Activated naive CD4-positive, alpha-beta T cell treated with anti-CD3 and anti-CD28 coated beads, Interleukin-2, amount 50 U/mL, for 24 hours (primary cell): ENCODE results near the gene EXOSC7.
"Not testable (repeated sequence)": the region's sequence is repeated elsewhere in the genome, so short reads cannot be mapped to it uniquely, and the experiment has no call there.

ENCODE experiments used
- H3K27ac Mint-ChIP-seq: one replicate; pipeline ENCODE4 v1.8.0; 2021; ENCODE audit warnings: mild to moderate bottlenecking, mixed read lengths
- H3K27me3 Mint-ChIP-seq: one replicate; pipeline ENCODE4 v1.8.0; 2021; ENCODE audit warnings: mixed read lengths
- H3K36me3 Mint-ChIP-seq: one replicate; pipeline ENCODE4 v1.8.0; 2021; ENCODE audit warnings: mixed read lengths
- H3K4me1 Mint-ChIP-seq: one replicate; pipeline ENCODE4 v1.8.0; 2021; ENCODE audit warnings: mixed read lengths
- H3K4me3 Mint-ChIP-seq: one replicate; pipeline ENCODE4 v1.8.0; 2021; ENCODE audit warnings: mild to moderate bottlenecking, mixed read lengths
- H3K9me3 Mint-ChIP-seq: one replicate; pipeline ENCODE4 v1.8.0; 2021; ENCODE audit warnings: mixed read lengths

Gene EXOSC7

DNA sequence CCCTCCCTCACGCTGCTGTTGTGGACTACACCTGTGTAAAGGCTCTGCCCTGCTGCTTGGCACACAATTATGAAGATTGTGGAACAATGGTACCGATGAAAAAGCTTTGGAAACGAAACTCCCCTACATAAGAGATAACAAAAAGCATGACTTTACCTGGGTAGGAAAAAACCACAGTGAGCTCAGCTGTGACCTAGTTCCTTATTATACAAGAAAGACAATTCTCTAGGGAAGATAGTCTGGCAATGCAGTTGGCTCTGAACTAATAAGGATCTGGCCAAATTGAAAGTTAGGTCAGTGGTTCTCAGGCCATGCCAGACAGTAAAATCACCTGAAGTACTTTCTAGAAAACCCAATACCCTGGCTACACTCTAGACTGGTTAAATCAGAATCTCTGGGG, 66.1 kb downstream of the EXOSC7 start:
- no peaks in the 10 kb centered on the region for H3K27me3 Mint-ChIP-seq
- no peaks in the 10 kb centered on the region for H3K9me3 Mint-ChIP-seq
- no peak overlapping the region for H3K27ac Mint-ChIP-seq
- peaks cover 29% of the 10 kb centered on the region for H3K4me1 Mint-ChIP-seq
- H3K4me3 Mint-ChIP-seq, result no peak overlapping the region
- H3K36me3 Mint-ChIP-seq, result no peaks in the 10 kb centered on the region

DNA sequence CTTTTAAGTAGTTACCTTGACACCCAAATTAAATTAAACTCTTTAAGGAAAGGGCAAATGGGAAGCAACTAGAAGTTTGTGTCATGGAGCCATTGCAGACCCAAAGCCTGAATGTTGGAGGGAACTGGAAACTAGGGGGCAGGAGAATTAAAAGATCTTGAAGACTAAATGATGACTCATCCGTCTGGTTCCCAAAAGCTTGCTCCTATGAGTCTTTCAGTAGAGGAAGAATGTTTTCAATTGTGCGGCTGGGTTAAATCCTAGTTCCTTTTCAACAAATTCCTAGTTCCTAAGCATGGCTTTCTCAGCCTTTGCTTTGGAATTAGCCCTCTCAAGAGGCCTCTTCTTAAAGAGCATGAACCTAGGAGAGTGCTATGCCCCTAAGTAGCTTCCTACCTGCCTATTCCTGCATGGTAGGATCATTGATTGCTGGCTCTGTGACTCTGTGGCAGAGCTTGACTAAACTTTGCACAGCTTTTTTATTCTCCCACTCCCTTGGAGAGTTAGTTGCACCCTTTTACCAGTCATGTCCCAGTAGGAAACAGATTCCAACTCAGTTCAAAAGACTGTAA, 67.8 kb downstream of the EXOSC7 start:
- H3K27me3 Mint-ChIP-seq, result peaks cover 4% of the 10 kb centered on the region
- H3K9me3 Mint-ChIP-seq, result no peaks in the 10 kb centered on the region
- H3K36me3 Mint-ChIP-seq, result no peaks in the 10 kb centered on the region
- H3K4me1 Mint-ChIP-seq, result peaks cover 22% of the 10 kb centered on the region
- H3K4me3 Mint-ChIP-seq, result no peak overlapping the region
- H3K27ac Mint-ChIP-seq, result no peak overlapping the region

GRCh38 chr3:45048244-45048643, 72.2 kb downstream of the EXOSC7 start:
- Mint-ChIP-seq H3K27me3 (peaks cover 10% of the 10 kb centered on the region), H3K36me3 (no peaks in the 10 kb centered on the region), H3K27ac (no peak overlapping the region), H3K4me1 (no peaks in the 10 kb centered on the region), H3K9me3 (no peaks in the 10 kb centered on the region), H3K4me3 (no peak overlapping the region)

- Mint-ChIP-seq H3K27ac (no peak overlapping the region), H3K4me1 (peaks cover 4% of the 10 kb centered on the region), H3K27me3 (peaks cover 10% of the 10 kb centered on the region), H3K36me3 (no peaks in the 10 kb centered on the region), H3K9me3 (no peaks in the 10 kb centered on the region), H3K4me3 (no peak overlapping the region)
Observed at GRCh38 chr3:45049807-45050206, 73.8 kb downstream of the EXOSC7 start.

DNA sequence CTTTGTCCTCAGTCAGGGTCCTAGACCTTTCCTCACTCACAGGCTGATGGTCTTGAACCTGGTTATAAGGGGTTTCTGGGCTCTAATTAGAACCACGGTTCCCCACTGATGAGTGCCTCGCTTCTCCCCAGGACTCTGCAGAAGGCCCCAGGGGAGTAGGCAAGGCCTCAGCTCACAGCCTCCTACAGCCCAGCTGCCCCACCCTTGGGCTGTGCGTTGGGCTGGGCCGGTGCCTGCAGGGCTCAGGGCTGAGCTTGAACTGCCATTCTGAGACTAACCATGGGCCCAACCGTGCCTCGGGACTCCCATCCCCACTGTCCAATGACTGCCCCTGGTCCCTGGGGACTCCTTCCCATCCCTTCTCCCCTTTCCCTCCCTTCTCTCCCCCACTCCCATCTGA, 75.6 kb downstream of the EXOSC7 start:
- Mint-ChIP-seq H3K4me1 (peaks cover 4% of the 10 kb centered on the region), H3K36me3 (no peaks in the 10 kb centered on the region), H3K27ac (no peak overlapping the region), H3K27me3 (peaks cover 10% of the 10 kb centered on the region), H3K4me3 (no peak overlapping the region), H3K9me3 (no peaks in the 10 kb centered on the region)

- H3K36me3 Mint-ChIP-seq, H3K4me1 Mint-ChIP-seq, H3K4me3 Mint-ChIP-seq, H3K27ac Mint-ChIP-seq, H3K9me3 Mint-ChIP-seq, H3K27me3 Mint-ChIP-seq: not testable (repeated sequence)
Observed at GRCh38 chr3:45053805-45054195, 77.8 kb downstream of the EXOSC7 start.

GRCh38 chr3:45054196-45054857, 78.3 kb downstream of the EXOSC7 start:
- H3K27me3 Mint-ChIP-seq, result peaks cover 3% of the 10 kb centered on the region
- no peak overlapping the region for H3K4me3 Mint-ChIP-seq
- peaks cover 9% of the 10 kb centered on the region for H3K4me1 Mint-ChIP-seq
- no peaks in the 10 kb centered on the region for H3K9me3 Mint-ChIP-seq
- H3K27ac Mint-ChIP-seq, result no peak overlapping the region
- no peaks in the 10 kb centered on the region for H3K36me3 Mint-ChIP-seq

DNA sequence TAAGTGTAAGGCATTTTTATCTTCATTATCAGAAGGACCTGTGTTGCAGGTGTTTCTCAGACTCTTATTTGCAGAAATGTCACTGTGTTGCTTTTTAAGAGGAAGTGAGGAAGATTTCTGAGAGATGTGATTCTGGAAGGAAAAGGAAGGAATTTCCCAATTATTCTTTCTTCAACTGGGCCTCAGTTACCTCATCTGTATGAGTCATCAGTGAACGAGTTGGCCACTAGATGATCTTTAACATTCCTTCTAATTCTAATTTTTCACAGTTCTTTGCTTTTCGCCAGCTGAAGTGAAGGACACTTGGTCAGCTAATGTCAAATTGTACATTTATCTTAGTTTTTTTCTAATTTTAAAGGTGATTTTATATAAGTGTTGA, 79.0 kb downstream of the EXOSC7 start:
- H3K9me3 Mint-ChIP-seq, result no peaks in the 10 kb centered on the region
- H3K4me3 Mint-ChIP-seq, result no peak overlapping the region
- no peaks in the 10 kb centered on the region for H3K27me3 Mint-ChIP-seq
- H3K36me3 Mint-ChIP-seq, result no peaks in the 10 kb centered on the region
- peaks cover 9% of the 10 kb centered on the region for H3K4me1 Mint-ChIP-seq
- no peak overlapping the region for H3K27ac Mint-ChIP-seq

GRCh38 chr3:45055411-45056143, 79.5 kb downstream of the EXOSC7 start:
- no peaks in the 10 kb centered on the region for H3K36me3 Mint-ChIP-seq
- H3K9me3 Mint-ChIP-seq, result no peaks in the 10 kb centered on the region
- no peak overlapping the region for H3K27ac Mint-ChIP-seq
- H3K27me3 Mint-ChIP-seq, result no peaks in the 10 kb centered on the region
- H3K4me1 Mint-ChIP-seq, result peaks cover 9% of the 10 kb centered on the region
- H3K4me3 Mint-ChIP-seq, result no peak overlapping the region

DNA sequence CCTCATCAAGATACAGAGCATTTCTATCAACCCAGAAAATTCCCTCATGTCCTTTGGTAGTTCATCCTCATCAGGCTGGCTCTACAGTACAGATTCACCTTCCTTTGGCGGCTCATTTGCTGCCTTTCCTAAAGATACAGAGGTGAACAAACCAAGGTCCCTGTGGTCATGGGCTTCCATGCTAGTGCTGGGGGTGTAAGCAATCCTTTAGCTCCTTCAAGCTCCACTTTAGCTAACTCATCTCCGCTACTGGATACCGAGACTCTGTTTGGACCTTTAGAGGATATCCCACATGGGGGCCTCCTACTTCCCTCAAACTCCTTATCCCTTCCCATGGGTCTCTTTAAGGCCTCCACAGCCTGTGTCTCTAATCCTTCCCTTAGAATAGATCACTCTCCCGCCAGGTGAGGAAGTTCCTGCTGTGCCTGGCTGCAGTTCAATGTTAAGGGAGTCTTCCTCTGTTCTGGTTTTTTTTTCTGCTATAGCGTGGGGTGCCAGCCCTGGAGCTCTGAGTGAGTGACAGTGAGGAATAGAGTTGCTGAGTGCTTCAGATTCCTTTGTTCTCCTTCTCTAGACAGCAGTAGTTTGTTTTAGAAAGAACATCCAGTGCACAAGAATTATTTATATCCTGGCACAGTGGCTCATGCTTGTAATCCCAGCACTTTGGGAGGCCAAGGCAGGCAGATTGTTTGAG, 80.7 kb downstream of the EXOSC7 start:
- Mint-ChIP-seq H3K36me3 (no peaks in the 10 kb centered on the region), H3K9me3 (no peaks in the 10 kb centered on the region), H3K4me1 (peaks cover 9% of the 10 kb centered on the region), H3K27ac (no peak overlapping the region), H3K4me3 (no peak overlapping the region), H3K27me3 (no peaks in the 10 kb centered on the region)

- no peak overlapping the region for H3K27ac Mint-ChIP-seq
Observed at GRCh38 chr3:45057557-45057956, 81.5 kb downstream of the EXOSC7 start.

GRCh38 chr3:45059132-45059531, 83.1 kb downstream of the EXOSC7 start:
- Mint-ChIP-seq H3K4me3 (no peak overlapping the region), H3K27ac (no peak overlapping the region), H3K36me3 (no peaks in the 10 kb centered on the region), H3K9me3 (no peaks in the 10 kb centered on the region), H3K4me1 (peaks cover 5% of the 10 kb centered on the region), H3K27me3 (no peaks in the 10 kb centered on the region)

More at GRCh38 chr3:45057557-45057956, 81.5 kb downstream of the EXOSC7 start:
- H3K4me3 Mint-ChIP-seq, result no peak overlapping the region
- no peaks in the 10 kb centered on the region for H3K9me3 Mint-ChIP-seq
- peaks cover 9% of the 10 kb centered on the region for H3K4me1 Mint-ChIP-seq
- no peaks in the 10 kb centered on the region for H3K36me3 Mint-ChIP-seq
- H3K27me3 Mint-ChIP-seq, result no peaks in the 10 kb centered on the region

DNA sequence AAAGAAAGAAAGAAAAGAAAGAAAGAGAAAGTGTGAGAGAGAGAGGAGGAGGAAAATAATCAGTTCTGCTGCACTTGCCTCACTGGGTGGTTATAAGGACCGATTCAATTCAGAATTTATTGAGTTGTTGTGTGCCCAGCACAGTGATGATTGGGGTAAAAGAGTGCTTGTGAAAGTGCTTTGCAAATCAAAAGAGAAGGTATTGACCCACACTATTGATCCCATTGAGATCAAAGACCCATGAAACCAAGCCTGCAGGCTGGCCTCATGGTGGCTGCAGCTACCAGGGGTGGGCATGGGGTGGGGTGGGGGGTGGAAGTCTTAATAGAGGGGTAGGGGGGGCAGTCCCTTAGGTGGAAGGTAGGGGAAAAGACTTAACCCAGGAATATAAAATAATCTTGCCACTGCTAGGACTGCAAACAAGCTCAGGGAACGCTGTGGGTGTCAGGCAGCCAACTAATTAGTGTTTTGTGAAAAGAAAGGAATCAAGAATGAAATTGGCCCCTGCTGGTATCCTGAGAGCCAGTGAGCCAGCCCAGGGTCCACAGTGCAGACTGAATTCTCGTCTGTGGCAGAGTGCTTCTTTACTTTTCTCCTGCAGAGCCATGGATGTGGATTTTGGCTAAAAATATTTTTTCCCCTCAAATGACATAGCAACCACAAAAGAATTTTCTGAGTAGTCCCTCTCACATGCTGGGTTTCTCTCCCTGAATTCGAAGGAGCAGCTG, 84.3 kb downstream of the EXOSC7 start:
- no peaks in the 10 kb centered on the region for H3K9me3 Mint-ChIP-seq
- no peak overlapping the region for H3K4me3 Mint-ChIP-seq
- no peaks in the 10 kb centered on the region for H3K36me3 Mint-ChIP-seq
- no peak overlapping the region for H3K27ac Mint-ChIP-seq
- no peaks in the 10 kb centered on the region for H3K27me3 Mint-ChIP-seq
- peaks cover 16% of the 10 kb centered on the region for H3K4me1 Mint-ChIP-seq
